RWPE2 (cell line): Measurements from ENCODE around the gene CES2.
"Not testable (repeated sequence)": the region's sequence is repeated elsewhere in the genome, so short reads cannot be mapped to it uniquely, and the experiment has no call there.

ENCODE experiments used
- ATAC-seq: fragments of 200-7000 bp; cut with Tn5 transposase; 3 replicates; pipeline ENCODE4 v1.9.1; 2021; ENCODE audit warnings: low read depth
- DNase-seq: peaks from one replicate; pipeline ENCODE4 v3.0.0-alpha.2; 2020; ENCODE audit warnings: low spot score
- H3K27ac ChIP-seq: fragments of 450-650 bp; 2 replicates; pipeline ENCODE4 v1.5.1; 2017; ENCODE audit warnings: mild to moderate bottlenecking; ENCODE audit not compliant: poor library complexity, severe bottlenecking
- H3K27me3 ChIP-seq: fragments of 250-450 bp; sonication (Bioruptor Pico); 2 replicates; pipeline ENCODE4 v1.5.1; 2021; ENCODE audit warnings: mild to moderate bottlenecking, moderate library complexity; ENCODE audit not compliant: insufficient read depth, poor library complexity, severe bottlenecking
- H3K36me3 ChIP-seq: fragments of 250-450 bp; sonication (Bioruptor Pico); 2 replicates; pipeline ENCODE4 v1.5.1; 2020; ENCODE audit warnings: low read depth, mild to moderate bottlenecking, moderate library complexity
- H3K4me1 ChIP-seq: fragments of 250-450 bp; sonication (Bioruptor Pico); 2 replicates; pipeline ENCODE4 v1.5.1; 2021; ENCODE audit warnings: mild to moderate bottlenecking, moderate library complexity; ENCODE audit not compliant: insufficient read depth, poor library complexity, severe bottlenecking
- H3K4me3 ChIP-seq: fragments of 250-450 bp; sonication (Bioruptor Pico); 2 replicates; pipeline ENCODE4 v1.5.1; 2021; ENCODE audit warnings: mild to moderate bottlenecking, moderate library complexity; ENCODE audit not compliant: severe bottlenecking
- H3K9me3 ChIP-seq: fragments of 250-450 bp; sonication (Bioruptor Pico); 2 replicates; pipeline ENCODE4 v1.5.1; 2021; ENCODE audit warnings: mild to moderate bottlenecking, moderate library complexity; ENCODE audit not compliant: severe bottlenecking
- TF ChIP-seq, protein P1 (sequence below): fragments of 450-650 bp; IDR thresholded peaks from one replicate; pipeline ENCODE4 v1.5.1; 2017; ENCODE audit warnings: mild to moderate bottlenecking, moderate library complexity; ENCODE audit not compliant: poor library complexity, severe bottlenecking

Gene CES2

GRCh38 chr16:66943426-66944053 lies 8.2 kb downstream of the CES2 start:
- H3K9me3 ChIP-seq = no peaks in the 10 kb centered on the region
- DNase-seq (no peak), ATAC-seq (no peak)
- H3K4me1 ChIP-seq = no peaks in the 10 kb centered on the region
- TF ChIP-seq, protein P1, sequence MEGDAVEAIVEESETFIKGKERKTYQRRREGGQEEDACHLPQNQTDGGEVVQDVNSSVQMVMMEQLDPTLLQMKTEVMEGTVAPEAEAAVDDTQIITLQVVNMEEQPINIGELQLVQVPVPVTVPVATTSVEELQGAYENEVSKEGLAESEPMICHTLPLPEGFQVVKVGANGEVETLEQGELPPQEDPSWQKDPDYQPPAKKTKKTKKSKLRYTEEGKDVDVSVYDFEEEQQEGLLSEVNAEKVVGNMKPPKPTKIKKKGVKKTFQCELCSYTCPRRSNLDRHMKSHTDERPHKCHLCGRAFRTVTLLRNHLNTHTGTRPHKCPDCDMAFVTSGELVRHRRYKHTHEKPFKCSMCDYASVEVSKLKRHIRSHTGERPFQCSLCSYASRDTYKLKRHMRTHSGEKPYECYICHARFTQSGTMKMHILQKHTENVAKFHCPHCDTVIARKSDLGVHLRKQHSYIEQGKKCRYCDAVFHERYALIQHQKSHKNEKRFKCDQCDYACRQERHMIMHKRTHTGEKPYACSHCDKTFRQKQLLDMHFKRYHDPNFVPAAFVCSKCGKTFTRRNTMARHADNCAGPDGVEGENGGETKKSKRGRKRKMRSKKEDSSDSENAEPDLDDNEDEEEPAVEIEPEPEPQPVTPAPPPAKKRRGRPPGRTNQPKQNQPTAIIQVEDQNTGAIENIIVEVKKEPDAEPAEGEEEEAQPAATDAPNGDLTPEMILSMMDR = no peak
- no peak overlapping the region for H3K27ac ChIP-seq
- H3K36me3 ChIP-seq = peaks cover 45% of the 10 kb centered on the region
- H3K27me3 ChIP-seq = no peaks in the 10 kb centered on the region
- H3K4me3 ChIP-seq = no peak overlapping the region

- Histone ChIP-seq H3K9me3 (no peaks in the 10 kb centered on the region), H3K4me1 (no peaks in the 10 kb centered on the region), H3K27ac (no peak overlapping the region), H3K36me3 (peaks cover 40% of the 10 kb centered on the region), H3K4me3 (no peak overlapping the region), H3K27me3 (no peaks in the 10 kb centered on the region)
- DNase-seq = no peak
- TF ChIP-seq, protein P1 = no peak
- ATAC-seq = no peak
Observed at GRCh38 chr16:66944054-66944441, 8.7 kb downstream of the CES2 start.

- H3K4me1 ChIP-seq, H3K27me3 ChIP-seq, H3K9me3 ChIP-seq, DNase-seq, H3K27ac ChIP-seq, H3K4me3 ChIP-seq, ATAC-seq: not testable (repeated sequence)
- H3K36me3 ChIP-seq = peaks cover 30% of the 10 kb centered on the region
Observed at GRCh38 chr16:66944971-66945370, 9.7 kb downstream of the CES2 start.

- ATAC-seq (no peak), DNase-seq (no peak)
- H3K36me3 ChIP-seq = peaks cover 21% of the 10 kb centered on the region
- no peaks in the 10 kb centered on the region for H3K9me3 ChIP-seq
- H3K27ac ChIP-seq = no peak overlapping the region
- TF ChIP-seq, protein P1 = no peak
- no peak overlapping the region for H3K4me3 ChIP-seq
- H3K27me3 ChIP-seq = no peaks in the 10 kb centered on the region
- no peaks in the 10 kb centered on the region for H3K4me1 ChIP-seq
Observed at GRCh38 chr16:66945939-66946338, 10.6 kb downstream of the CES2 start.

GRCh38 chr16:66946541-66946940 lies 11.2 kb downstream of the CES2 start:
- Histone ChIP-seq H3K27ac (no peak overlapping the region), H3K27me3 (no peaks in the 10 kb centered on the region), H3K4me3 (no peak overlapping the region), H3K4me1 (no peaks in the 10 kb centered on the region), H3K9me3 (no peaks in the 10 kb centered on the region), H3K36me3 (peaks cover 15% of the 10 kb centered on the region)
- DNase-seq = no peak
- TF ChIP-seq, protein P1 = no peak
- no peak for ATAC-seq
